ENCODE results near the gene EHBP1L1.

EHBP1L1 gene

GRCh38 chr11:65595131-65595530, 19.3 kb downstream of the EHBP1L1 start:
- no peak for DNase-seq (ENCODE audit: low spot score)

- no peak for DNase-seq (ENCODE audit: low spot score)
Observed at GRCh38 chr11:65595543-65596281, 19.9 kb downstream of the EHBP1L1 start, which contains the start of gene KCNK7. KCNK7 (minus strand) TSS chr11:65595800; CDS start chr11:65595772, 28 bp downstream.

- DNase-seq (ENCODE audit: low spot score) = no peak
Observed at GRCh38 chr11:65596520-65596919, 20.7 kb downstream of the EHBP1L1 start.

GRCh38 chr11:65598258-65598699, 22.4 kb downstream of the EHBP1L1 start:
- DNase-seq (ENCODE audit: low spot score) = no peak

GRCh38 chr11:65599216-65599954, 23.5 kb downstream of the EHBP1L1 start:
- DNase-seq (ENCODE audit: low spot score) = no peak

- DNase-seq (ENCODE audit: low spot score) = no peak
Observed at GRCh38 chr11:65599955-65600246, 24.0 kb downstream of the EHBP1L1 start.

- no peak for DNase-seq (ENCODE audit: low spot score)
Observed at GRCh38 chr11:65604258-65604657, 28.4 kb downstream of the EHBP1L1 start.

- DNase-seq (ENCODE audit: low spot score) = peak; percentile 99
Observed at GRCh38 chr11:65606876-65607613, 31.2 kb downstream of the EHBP1L1 start.

- DNase-seq (ENCODE audit: low spot score) = no peak
Observed at GRCh38 chr11:65607614-65608426, 32.0 kb downstream of the EHBP1L1 start.

GRCh38 chr11:65609229-65609628, 33.4 kb downstream of the EHBP1L1 start:
- no peak for DNase-seq (ENCODE audit: low spot score)

GRCh38 chr11:65609665-65610064, 33.8 kb downstream of the EHBP1L1 start:
- DNase-seq (ENCODE audit: low spot score) = no peak

- DNase-seq (ENCODE audit: low spot score) = no peak
Observed at GRCh38 chr11:65610404-65610803, 34.6 kb downstream of the EHBP1L1 start.

- no peak for DNase-seq (ENCODE audit: low spot score)
Observed at GRCh38 chr11:65611028-65611757, 35.3 kb downstream of the EHBP1L1 start.

- DNase-seq (ENCODE audit: low spot score) = no peak
Observed at GRCh38 chr11:65611758-65612603, 36.1 kb downstream of the EHBP1L1 start.

GRCh38 chr11:65612691-65613090, 36.8 kb downstream of the EHBP1L1 start:
- DNase-seq (ENCODE audit: low spot score) = no peak

GRCh38 chr11:65613091-65613928, 37.5 kb downstream of the EHBP1L1 start:
- DNase-seq (ENCODE audit: low spot score) = no peak

GRCh38 chr11:65615229-65615949, 39.5 kb downstream of the EHBP1L1 start, which contains the start of gene PCNX3:
PCNX3 (plus strand) TSS chr11:65615776; CDS start chr11:65616312, 536 bp downstream.
- DNase-seq (ENCODE audit: low spot score) = peak; percentile 100

GRCh38 chr11:65615950-65616574, 40.2 kb downstream of the EHBP1L1 start:
- DNase-seq (ENCODE audit: low spot score) = no peak

All from ecto neural progenitor cell (in vitro differentiated cells).